Measurements from ENCODE around the gene MDFIC2. TPM values are rescaled to one million over a fixed set of nuclear protein-coding genes. Genes with fewer than 3 reads are reported as not detected.

Gene MDFIC2
- total RNA-seq, 4 donors from 2014 or later: not detected

DNA sequence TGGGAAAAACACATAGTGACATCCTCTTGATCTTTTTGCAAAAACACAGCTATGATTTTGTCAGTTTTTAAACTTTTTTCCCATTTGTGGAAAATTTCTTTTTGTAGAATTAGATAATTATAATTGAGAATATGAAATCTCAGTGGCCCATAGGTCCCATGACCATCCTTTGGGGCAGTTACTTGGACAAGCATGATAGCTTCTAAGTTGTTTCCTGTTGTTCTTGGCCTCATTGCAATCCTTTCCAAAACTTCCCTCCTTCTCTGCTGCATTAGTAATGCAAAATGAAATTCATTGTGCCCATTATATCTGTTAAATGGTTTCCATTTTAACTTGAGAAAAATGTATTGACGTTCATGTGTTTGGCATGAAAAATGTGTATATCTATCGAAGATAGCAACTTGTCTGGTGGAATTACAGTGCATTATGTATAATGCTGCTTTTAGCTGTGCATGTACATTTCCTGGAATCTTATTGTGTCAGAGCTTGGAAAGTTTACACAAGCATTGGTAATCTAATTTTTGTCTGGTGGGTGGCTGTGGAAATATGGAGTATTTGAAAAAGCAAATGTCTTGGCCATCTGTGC lies 70.0 kb downstream of the MDFIC2 start:
- TF ChIP-seq, protein P1, sequence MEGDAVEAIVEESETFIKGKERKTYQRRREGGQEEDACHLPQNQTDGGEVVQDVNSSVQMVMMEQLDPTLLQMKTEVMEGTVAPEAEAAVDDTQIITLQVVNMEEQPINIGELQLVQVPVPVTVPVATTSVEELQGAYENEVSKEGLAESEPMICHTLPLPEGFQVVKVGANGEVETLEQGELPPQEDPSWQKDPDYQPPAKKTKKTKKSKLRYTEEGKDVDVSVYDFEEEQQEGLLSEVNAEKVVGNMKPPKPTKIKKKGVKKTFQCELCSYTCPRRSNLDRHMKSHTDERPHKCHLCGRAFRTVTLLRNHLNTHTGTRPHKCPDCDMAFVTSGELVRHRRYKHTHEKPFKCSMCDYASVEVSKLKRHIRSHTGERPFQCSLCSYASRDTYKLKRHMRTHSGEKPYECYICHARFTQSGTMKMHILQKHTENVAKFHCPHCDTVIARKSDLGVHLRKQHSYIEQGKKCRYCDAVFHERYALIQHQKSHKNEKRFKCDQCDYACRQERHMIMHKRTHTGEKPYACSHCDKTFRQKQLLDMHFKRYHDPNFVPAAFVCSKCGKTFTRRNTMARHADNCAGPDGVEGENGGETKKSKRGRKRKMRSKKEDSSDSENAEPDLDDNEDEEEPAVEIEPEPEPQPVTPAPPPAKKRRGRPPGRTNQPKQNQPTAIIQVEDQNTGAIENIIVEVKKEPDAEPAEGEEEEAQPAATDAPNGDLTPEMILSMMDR (IDR thresholded peaks at IDR 0.05; ENCODE audit: low read depth): no peak

DNA sequence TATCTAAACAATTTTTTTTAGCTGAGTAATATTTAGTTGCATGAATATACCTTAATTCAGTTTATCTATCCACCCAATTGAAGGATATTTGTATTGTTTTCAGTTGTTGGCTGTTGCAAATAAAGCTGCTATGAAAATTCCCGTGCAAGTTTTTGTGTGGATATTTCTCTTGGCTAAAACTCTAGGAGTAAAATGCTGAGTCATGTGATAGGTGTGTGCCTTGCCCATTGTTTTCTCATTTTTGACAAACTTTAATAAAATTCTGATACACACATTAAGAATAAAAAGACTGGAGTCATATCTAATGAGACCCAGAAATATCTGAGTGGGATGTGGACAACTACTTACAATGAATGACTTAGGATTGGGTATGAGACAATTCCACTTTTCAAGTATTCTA lies 78.6 kb downstream of the MDFIC2 start:
- TF ChIP-seq, protein P1 (IDR thresholded peaks at IDR 0.05; ENCODE audit: low read depth): no peak

DNA sequence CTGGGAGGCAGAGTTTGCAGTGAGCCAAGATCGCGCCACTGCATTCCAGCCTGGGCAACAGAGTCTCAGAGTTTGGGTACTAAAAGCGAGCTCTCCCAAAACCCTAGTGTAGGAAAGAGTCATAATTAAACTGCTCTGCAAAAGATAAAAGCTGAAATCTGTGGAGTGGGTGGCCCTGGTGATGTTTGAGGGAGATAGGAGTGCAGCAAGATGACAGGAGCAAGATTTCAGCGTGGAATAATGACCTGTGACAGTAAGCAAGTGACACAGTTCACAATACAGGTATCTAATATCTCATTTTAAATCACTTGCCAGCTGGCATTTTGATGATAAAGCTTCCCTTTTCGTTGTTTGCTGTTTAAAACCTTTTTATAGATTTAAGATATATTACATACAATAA lies 79.3 kb downstream of the MDFIC2 start:
- TF ChIP-seq, protein P1 (IDR thresholded peaks at IDR 0.05; ENCODE audit: low read depth): no peak

DNA sequence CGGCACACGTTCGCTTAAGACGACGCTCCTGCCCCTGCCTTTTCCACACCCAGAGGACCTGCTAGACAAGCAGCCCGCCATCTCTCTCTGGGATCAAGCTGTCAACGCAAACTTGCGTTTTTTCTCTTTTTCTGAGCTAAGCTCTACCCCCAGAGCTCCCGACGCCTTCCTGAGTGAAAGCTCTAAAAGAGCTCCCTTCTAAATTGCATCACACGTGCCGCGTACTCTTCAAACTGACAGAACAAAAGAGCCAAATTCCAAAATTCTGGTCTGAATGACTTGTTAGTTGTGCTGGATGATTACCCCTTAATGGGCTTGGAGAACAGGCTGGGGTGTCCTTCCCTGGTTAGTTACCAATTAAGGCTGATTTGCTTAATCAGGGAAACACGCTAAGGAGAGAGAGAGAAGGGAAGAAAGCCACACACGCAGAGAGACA lies 81.2 kb downstream of the MDFIC2 start:
- TF ChIP-seq, protein P1 (IDR thresholded peaks at IDR 0.05; ENCODE audit: low read depth): no peak

DNA sequence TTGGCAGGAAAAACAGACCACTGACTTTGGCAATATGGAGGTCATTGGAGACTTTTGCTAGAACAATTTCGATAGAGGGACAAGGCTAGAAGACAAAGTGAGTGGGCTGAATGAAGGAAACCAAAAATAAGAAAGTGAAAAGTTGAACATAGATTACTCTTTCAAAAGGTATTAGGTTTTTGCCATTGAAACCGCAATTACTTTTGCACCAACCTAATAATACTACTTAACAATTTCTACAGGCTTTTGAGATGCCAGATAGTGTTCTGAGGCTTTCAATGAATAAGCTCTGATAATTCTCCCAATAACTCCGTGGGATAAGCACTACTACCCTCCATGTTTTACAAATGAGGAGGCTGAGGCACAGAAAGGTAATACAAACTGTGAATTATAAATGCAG lies 85.0 kb downstream of the MDFIC2 start:
- TF ChIP-seq, protein P1 (IDR thresholded peaks at IDR 0.05; ENCODE audit: low read depth): no peak

DNA sequence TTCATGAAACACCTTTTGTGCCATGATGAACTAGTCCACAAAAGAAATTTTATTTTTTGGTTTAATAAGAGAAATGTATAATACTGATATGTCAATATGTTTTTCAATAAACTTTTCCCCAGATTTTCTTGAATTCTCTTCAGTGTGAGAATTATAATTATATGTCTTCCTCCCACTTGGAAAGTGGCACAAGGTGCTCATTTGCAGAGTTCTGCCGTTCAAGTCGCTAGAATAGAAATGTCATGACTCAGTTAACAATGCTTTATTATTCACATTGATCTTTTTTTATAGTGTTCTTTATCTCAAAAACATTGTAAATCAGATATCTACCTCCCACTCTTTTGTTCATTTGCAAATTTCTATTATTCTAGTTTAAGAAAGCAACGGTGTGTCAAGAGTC lies 87.3 kb downstream of the MDFIC2 start:
- TF ChIP-seq, protein P1 (IDR thresholded peaks at IDR 0.05; ENCODE audit: low read depth): no peak

DNA sequence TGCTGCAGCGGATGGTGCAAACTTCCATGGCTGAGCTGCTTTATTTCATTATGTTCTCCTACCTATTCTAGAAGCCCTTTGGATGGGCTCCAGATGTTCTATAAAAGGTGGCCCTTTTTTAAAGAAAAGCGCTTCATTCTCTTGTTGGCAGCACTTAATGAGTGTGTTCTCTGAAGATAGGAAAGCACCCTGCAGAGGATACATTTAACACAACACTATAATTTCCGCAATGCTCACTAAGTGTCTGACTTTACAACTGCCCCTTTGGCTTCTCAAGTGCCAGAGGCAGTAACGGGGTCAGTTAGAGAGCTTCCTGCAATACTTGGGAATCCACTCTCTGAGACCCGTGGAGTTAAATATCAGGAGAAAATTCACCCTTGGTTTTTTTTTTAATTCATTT lies 88.1 kb downstream of the MDFIC2 start:
- TF ChIP-seq, protein P1 (IDR thresholded peaks at IDR 0.05; ENCODE audit: low read depth): no peak
